HepG2 (cell line): ENCODE measurements around the gene GBP7. TPM values are rescaled to one million over a fixed set of nuclear protein-coding genes. Genes with fewer than 3 reads are reported as not detected.

Experiments
- ATAC-seq: fragments of 200-7000 bp; cut with Tn5 transposase; 3 replicates; pipeline ENCODE4 v1.9.1; 2020; ENCODE audit warnings: mild to moderate bottlenecking, moderate library complexity
- BruUV-seq: library from RNA; stranded (reverse); fragments of 400-500 nt; replicated peaks from 2 replicates; lab custom pipeline; 2021; lab: Mats Ljungman, UMichigan
- CTCF ChIA-PET: fragments of 300-600 bp; formaldehyde crosslinking; extraction: SDS; loops from one replicate; lab custom pipeline; 2021; ENCODE audit warnings: low total read pairs, inconsistent platforms, low intra/inter-chr PET ratio; lab: Yijun Ruan, JAX
- POLR2A ChIA-PET: fragments of 350-600 bp; sonication (Branson Sonifier 250); formaldehyde crosslinking; loops from one replicate; lab custom pipeline; 2020; ENCODE audit warnings: antibody characterized with exemption, inconsistent platforms; lab: Yijun Ruan, JAX
- DNase-seq: peaks from one replicate; pipeline ENCODE4 v3.0.0-alpha.2; 2015; ENCODE audit warnings: low spot score
- FAIRE-seq: peaks from 3 replicates; lab custom pipeline; 2011; peaks lifted over from hg19 to GRCh38; lab: Jason Lieb, UNC
- H2AFZ ChIP-seq: one replicate; pipeline ENCODE4 v1.6.1; 2011; ENCODE audit warnings: low read length, inconsistent platforms
- H3K27ac ChIP-seq: fragments of 300-600 bp; 3 replicates; pipeline ENCODE4 v1.8.0; 2011; ENCODE audit warnings: mixed run types, mild to moderate bottlenecking, mixed read lengths, low read length, inconsistent platforms; ENCODE audit not compliant: insufficient read depth; ENCODE audit errors: extremely low read length
- H3K27me3 ChIP-seq, 2 experiments: fragments of 200-600 bp in 1 of 2; 2 replicates in 1 of 2; 3 replicates in 1 of 2; pipeline versions ENCODE4 v1.6.0 to v1.8.0; 2011; ENCODE audit warnings: low read length in 2 of 2, mild to moderate bottlenecking in 2 of 2, moderate library complexity in 2 of 2, inconsistent platforms in 1 of 2; ENCODE audit not compliant: insufficient read depth in 2 of 2, control insufficient read depth in 1 of 2
- H3K36me3 ChIP-seq, 2 experiments: fragments of 200-600 bp in 1 of 2; replicated peaks in 1 of 2; 2 replicates in 1 of 2; 3 replicates in 1 of 2; pipeline versions ENCODE4 v1.5.1 to v1.8.0; 2011; ENCODE audit warnings: low read length in 2 of 2, inconsistent platforms in 1 of 2; ENCODE audit not compliant: insufficient read depth in 2 of 2, control insufficient read depth in 1 of 2
- H3K4me1 ChIP-seq: 2 replicates; pipeline ENCODE4 v1.5.1; 2012; ENCODE audit warnings: low read length, inconsistent platforms; ENCODE audit not compliant: insufficient read depth
- H3K4me2 ChIP-seq: 2 replicates; pipeline ENCODE4 v1.6.0; 2011; ENCODE audit warnings: low read depth, low read length, inconsistent platforms
- H3K4me3 ChIP-seq, 3 experiments: fragments of 200-600 bp in 1 of 3; sonication (generic), shearing (Covaris generic) in 1 of 3; replicated peaks in 1 of 3; 2 replicates each; pipeline ENCODE4 v1.5.1; 2011 to 2016; ENCODE audit warnings: low read length in 3 of 3, inconsistent platforms in 2 of 3, low read depth in 2 of 3, mild to moderate bottlenecking in 2 of 3, control low read depth in 1 of 3, mixed read lengths in 1 of 3; ENCODE audit not compliant: insufficient read depth in 1 of 3
- H3K79me2 ChIP-seq: one replicate; pipeline ENCODE4 v1.6.1; 2011; ENCODE audit warnings: low read length, inconsistent platforms; ENCODE audit not compliant: insufficient read depth
- H3K9ac ChIP-seq: 2 replicates; pipeline ENCODE4 v1.6.0; 2011; ENCODE audit warnings: mild to moderate bottlenecking, low read depth, low read length, inconsistent platforms; ENCODE audit not compliant: insufficient read depth
- H3K9me3 ChIP-seq: 2 replicates; pipeline ENCODE4 v1.5.1; 2012; ENCODE audit warnings: mild to moderate bottlenecking, low read length
- H4K20me1 ChIP-seq: 2 replicates; pipeline ENCODE4 v1.6.0; 2011; ENCODE audit warnings: inconsistent platforms, mild to moderate bottlenecking, low read length, moderate library complexity; ENCODE audit not compliant: insufficient read depth
- NAIF1 ChIP-seq: sonication (generic); formaldehyde crosslinking; IDR thresholded peaks from 2 replicates; pipeline ENCODE4 v1.5.0; 2020; ENCODE audit warnings: mild to moderate bottlenecking, missing genetic modification reagents, borderline replicate concordance
- PCBP2 ChIP-seq: fragments of 200-400 bp; formaldehyde crosslinking; optimal IDR thresholded peaks from 2 replicates; pipeline ENCODE3; 2018; ENCODE audit warnings: low read length, low read depth; ENCODE audit not compliant: poor library complexity, severe bottlenecking
- ZNF484 ChIP-seq: sonication (generic); formaldehyde crosslinking; IDR thresholded peaks from 2 replicates; pipeline ENCODE4 v1.5.1; 2020; ENCODE audit warnings: mild to moderate bottlenecking, low read depth, missing genetic modification reagents, borderline replicate concordance
- WGBS: methylation state at CpG from one replicate; pipeline ENCODE4 v1.1.6; 2017; ENCODE audit warnings: low lambda C conversion rate; 5-methylcytosine and 5-hydroxymethylcytosine counted together
- in situ Hi-C: cut with HindIII; loops from 2 replicates; pipeline ENCODE4 v1.10.0; 2017; ENCODE audit warnings: low pct_unique_long_range_greater_than_20kb; ENCODE audit not compliant: extremely low pct_ligation_motif_present
- intact Hi-C: fragments of 100-400 bp; cut with micrococcal nuclease; formaldehyde crosslinking; loops from one replicate; pipeline ENCODE4 v1.10.0; 2022; ENCODE audit not compliant: unreplicated experiment
- polyA plus RNA-seq, 8 experiments: library from polyadenylated mRNA; depleted of rRNA in 3 of 8; stranded (reverse) in 7 of 8; unstranded in 1 of 8; fragments of >200 nt; fragmentation: Illumina TruSeq in 4 of 8; extraction: Trizol in 4 of 8; gene quantifications; 2 replicates each; pipeline versions ENCODE4 v1.2.1 to v1.2.3, GENCODE V29; 2011 to 2016; ENCODE audit warnings: low read depth in 4 of 8, missing spikeins in 1 of 8, mixed read lengths in 1 of 8; ENCODE audit not compliant: insufficient read depth in 1 of 8
- total RNA-seq, 5 experiments: library from RNA; depleted of rRNA; stranded (reverse); fragments of >200 nt; fragmentation: Illumina TruSeq; extraction: Trizol; gene quantifications; 2 replicates each; pipeline ENCODE4 v1.2.3, GENCODE V29; 2016; ENCODE audit warnings: low read depth in 1 of 5
- TF ChIP-seq, protein P1 (sequence below): sonication (generic); formaldehyde crosslinking; IDR thresholded peaks from 2 replicates; pipeline ENCODE4 v1.4.0; 2020; ENCODE audit warnings: missing genetic modification reagents, borderline replicate concordance
- TF ChIP-seq, protein P2 (sequence below): sonication (generic); formaldehyde crosslinking; conservative IDR thresholded peaks from 2 replicates; pipeline ENCODE4 v1.8.0; 2022; ENCODE audit warnings: low read depth, missing genetic modification reagents
- TF ChIP-seq, protein P3 (sequence below): sonication (generic); formaldehyde crosslinking; IDR thresholded peaks from 2 replicates; pipeline ENCODE4; 2020; ENCODE audit warnings: missing genetic modification reagents, mild to moderate bottlenecking, borderline replicate concordance
- TF ChIP-seq, protein P4 (sequence below): sonication (generic); formaldehyde crosslinking; IDR thresholded peaks from 2 replicates; pipeline ENCODE4 v1.4.0; 2020; ENCODE audit warnings: mild to moderate bottlenecking, missing genetic modification reagents

The GBP7 gene
- total and polyA plus RNA-seq, 2 of the 13 experiments (the other 11 are each of a cell fraction or from before 2014, with no cell fraction given) = not detected

DNA sequence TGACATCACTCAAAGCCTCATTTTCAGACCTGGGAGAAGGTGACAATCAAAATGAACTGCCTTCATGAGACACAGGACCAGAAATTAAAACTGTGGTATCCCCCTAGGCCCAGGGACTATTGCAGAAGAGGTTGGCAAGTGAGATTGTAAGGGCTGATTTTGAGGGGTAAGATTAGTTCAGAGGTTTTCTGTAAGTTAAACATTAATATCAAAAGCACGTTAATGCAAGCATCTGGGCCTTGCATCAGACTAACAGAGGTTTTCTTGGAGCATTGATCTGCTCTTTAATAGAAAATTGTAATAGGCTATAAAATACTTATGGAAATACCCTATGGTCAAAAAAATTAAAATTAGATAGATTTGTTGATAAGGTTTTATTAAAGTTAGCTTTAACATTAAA is 37.5 kb upstream of the GBP7 start:
- DNase-seq (no peak), ATAC-seq (no peak), FAIRE-seq (no peak)
- POLR2A ChIA-PET = no interaction called here
- no peak overlapping the region for H3K4me3 ChIP-seq
- in situ Hi-C loops (no loop called here), intact Hi-C loops (no loop called here)
- H3K36me3 ChIP-seq = no peaks in the 10 kb centered on the region
- BruUV-seq = no TSS peak
- H3K9ac ChIP-seq = no peak overlapping the region
- WGBS = 3% methylated on average over 1 of the region's 1 CpG
- peaks cover 24% of the 10 kb centered on the region; the same call in 1 of the 2 replicates for H3K9me3 ChIP-seq
- H3K79me2 ChIP-seq = no peaks in the 10 kb centered on the region
- no peaks in the 10 kb centered on the region for H3K4me1 ChIP-seq
- H4K20me1 ChIP-seq = no peaks in the 10 kb centered on the region
- H3K4me2 ChIP-seq = no peak overlapping the region
- CTCF ChIA-PET = no interaction called here
- no peak overlapping the region for H2AFZ ChIP-seq
- no peak overlapping the region for H3K27ac ChIP-seq
- no peaks in the 10 kb centered on the region for H3K27me3 ChIP-seq
- TF ChIP-seq, protein P1, sequence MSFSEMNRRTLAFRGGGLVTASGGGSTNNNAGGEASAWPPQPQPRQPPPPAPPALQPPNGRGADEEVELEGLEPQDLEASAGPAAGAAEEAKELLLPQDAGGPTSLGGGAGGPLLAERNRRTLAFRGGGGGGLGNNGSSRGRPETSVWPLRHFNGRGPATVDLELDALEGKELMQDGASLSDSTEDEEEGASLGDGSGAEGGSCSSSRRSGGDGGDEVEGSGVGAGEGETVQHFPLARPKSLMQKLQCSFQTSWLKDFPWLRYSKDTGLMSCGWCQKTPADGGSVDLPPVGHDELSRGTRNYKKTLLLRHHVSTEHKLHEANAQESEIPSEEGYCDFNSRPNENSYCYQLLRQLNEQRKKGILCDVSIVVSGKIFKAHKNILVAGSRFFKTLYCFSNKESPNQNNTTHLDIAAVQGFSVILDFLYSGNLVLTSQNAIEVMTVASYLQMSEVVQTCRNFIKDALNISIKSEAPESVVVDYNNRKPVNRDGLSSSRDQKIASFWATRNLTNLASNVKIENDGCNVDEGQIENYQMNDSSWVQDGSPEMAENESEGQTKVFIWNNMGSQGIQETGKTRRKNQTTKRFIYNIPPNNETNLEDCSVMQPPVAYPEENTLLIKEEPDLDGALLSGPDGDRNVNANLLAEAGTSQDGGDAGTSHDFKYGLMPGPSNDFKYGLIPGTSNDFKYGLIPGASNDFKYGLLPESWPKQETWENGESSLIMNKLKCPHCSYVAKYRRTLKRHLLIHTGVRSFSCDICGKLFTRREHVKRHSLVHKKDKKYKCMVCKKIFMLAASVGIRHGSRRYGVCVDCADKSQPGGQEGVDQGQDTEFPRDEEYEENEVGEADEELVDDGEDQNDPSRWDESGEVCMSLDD (CRISPR knock-in tag) = no peak
- TF ChIP-seq, all 625 proteins: peak for 0

DNA sequence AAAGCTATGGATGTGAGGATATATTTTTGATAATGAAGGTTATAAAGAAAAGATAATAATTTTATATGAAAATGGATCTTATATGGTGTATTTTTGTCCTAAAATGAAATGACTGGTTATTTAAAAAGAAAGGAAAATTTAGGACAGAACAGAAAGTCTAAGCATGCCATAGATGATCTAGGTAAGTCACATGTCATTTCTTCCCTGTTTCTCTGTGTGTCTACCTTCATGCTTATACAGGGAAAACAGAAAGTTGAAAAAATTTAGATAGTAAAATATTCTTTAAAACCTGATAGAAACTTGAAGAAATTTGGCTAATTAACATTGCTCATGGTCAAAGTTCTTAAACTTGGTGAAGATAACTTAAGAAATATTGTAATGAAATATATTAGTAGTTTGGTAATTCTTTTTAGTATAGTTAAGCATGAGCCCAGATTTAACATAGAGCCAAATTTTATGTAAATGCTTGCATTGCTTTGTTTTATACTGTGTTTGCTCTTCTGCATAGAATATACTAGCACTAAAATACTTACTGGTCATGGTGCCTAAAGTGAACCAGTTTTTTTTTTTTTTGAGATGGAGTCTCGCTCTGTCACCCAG is 35.3 kb upstream of the GBP7 start:
- in situ Hi-C loops = no loop called here
- Histone ChIP-seq H3K9me3 (peaks cover 24% of the 10 kb centered on the region; the same call in 1 of the 2 replicates), H3K27ac (no peak overlapping the region), H3K79me2 (no peaks in the 10 kb centered on the region), H3K36me3 (no peaks in the 10 kb centered on the region), H3K4me3 (no peak overlapping the region), H4K20me1 (no peaks in the 10 kb centered on the region), H2AFZ (no peak overlapping the region), H3K9ac (no peak overlapping the region), H3K4me2 (no peak overlapping the region), H3K27me3 (no peaks in the 10 kb centered on the region; a peak in 1 of 5 replicates), H3K4me1 (no peaks in the 10 kb centered on the region)
- ATAC-seq (no peak), FAIRE-seq (no peak), DNase-seq (no peak)
- POLR2A ChIA-PET = no interaction called here
- intact Hi-C loops = no loop called here
- CTCF ChIA-PET = no interaction called here
- BruUV-seq = no TSS peak
- TF ChIP-seq PCBP2 (no peak), NAIF1 (no peak), ZNF484 (CRISPR knock-in tag) (no peak)
- TF ChIP-seq, protein P2, sequence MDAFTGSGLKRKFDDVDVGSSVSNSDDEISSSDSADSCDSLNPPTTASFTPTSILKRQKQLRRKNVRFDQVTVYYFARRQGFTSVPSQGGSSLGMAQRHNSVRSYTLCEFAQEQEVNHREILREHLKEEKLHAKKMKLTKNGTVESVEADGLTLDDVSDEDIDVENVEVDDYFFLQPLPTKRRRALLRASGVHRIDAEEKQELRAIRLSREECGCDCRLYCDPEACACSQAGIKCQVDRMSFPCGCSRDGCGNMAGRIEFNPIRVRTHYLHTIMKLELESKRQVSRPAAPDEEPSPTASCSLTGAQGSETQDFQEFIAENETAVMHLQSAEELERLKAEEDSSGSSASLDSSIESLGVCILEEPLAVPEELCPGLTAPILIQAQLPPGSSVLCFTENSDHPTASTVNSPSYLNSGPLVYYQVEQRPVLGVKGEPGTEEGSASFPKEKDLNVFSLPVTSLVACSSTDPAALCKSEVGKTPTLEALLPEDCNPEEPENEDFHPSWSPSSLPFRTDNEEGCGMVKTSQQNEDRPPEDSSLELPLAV (CRISPR knock-in tag) = no peak
- TF ChIP-seq, protein P3, sequence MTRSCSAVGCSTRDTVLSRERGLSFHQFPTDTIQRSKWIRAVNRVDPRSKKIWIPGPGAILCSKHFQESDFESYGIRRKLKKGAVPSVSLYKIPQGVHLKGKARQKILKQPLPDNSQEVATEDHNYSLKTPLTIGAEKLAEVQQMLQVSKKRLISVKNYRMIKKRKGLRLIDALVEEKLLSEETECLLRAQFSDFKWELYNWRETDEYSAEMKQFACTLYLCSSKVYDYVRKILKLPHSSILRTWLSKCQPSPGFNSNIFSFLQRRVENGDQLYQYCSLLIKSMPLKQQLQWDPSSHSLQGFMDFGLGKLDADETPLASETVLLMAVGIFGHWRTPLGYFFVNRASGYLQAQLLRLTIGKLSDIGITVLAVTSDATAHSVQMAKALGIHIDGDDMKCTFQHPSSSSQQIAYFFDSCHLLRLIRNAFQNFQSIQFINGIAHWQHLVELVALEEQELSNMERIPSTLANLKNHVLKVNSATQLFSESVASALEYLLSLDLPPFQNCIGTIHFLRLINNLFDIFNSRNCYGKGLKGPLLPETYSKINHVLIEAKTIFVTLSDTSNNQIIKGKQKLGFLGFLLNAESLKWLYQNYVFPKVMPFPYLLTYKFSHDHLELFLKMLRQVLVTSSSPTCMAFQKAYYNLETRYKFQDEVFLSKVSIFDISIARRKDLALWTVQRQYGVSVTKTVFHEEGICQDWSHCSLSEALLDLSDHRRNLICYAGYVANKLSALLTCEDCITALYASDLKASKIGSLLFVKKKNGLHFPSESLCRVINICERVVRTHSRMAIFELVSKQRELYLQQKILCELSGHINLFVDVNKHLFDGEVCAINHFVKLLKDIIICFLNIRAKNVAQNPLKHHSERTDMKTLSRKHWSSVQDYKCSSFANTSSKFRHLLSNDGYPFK = no peak
- TF ChIP-seq, protein P4, sequence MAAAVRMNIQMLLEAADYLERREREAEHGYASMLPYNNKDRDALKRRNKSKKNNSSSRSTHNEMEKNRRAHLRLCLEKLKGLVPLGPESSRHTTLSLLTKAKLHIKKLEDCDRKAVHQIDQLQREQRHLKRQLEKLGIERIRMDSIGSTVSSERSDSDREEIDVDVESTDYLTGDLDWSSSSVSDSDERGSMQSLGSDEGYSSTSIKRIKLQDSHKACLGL (CRISPR knock-in tag) = no peak
- WGBS = 0% methylated on average over 1 of the region's 1 CpG
